Gastrocnemius medialis (tissue), 4 donors: ENCODE data around the gene TERT. TPM values are rescaled to one million over a fixed set of nuclear protein-coding genes. Genes with fewer than 3 reads are reported as not detected.
"Not testable (repeated sequence)": the region's sequence is repeated elsewhere in the genome, so short reads cannot be mapped to it uniquely, and the experiment has no call there.

Source experiments
- ATAC-seq, 2 donors: fragments of 150-250 bp; one replicate each; pipeline ENCODE4 v1.9.1; 2016
- DNase-seq, 2 donors: peaks; one replicate each; pipeline ENCODE4 v3.0.0-alpha.2; 2019
- H3K27ac ChIP-seq, 4 donors: fragments of 200-600 bp; sonication (generic); 1 replicate in 1 of 4; 2 replicates in 3 of 4; pipeline ENCODE4 v1.5.1; 2016 to 2018; ENCODE audit warnings: mild to moderate bottlenecking in 2 of 4, moderate library complexity in 1 of 4
- H3K27me3 ChIP-seq, 3 donors: fragments of 200-600 bp; sonication (generic) in 2 of 3; 1 replicate in 1 of 3; 2 replicates in 2 of 3; pipeline versions ENCODE4 v1.5.1 to v1.6.0; 2016 to 2019; ENCODE audit warnings: mild to moderate bottlenecking in 1 of 3, moderate library complexity in 1 of 3
- H3K36me3 ChIP-seq, 2 donors: fragments of 200-600 bp; sonication (generic) in 1 of 2; one replicate each; pipeline ENCODE4 v1.5.1; 2017 to 2018
- H3K4me1 ChIP-seq, 2 donors: fragments of 200-600 bp; sonication (generic) in 1 of 2; one replicate each; pipeline ENCODE4 v1.5.1; 2016 to 2017; ENCODE audit warnings: mild to moderate bottlenecking in 2 of 2
- H3K4me3 ChIP-seq, 4 donors: fragments of 200-600 bp; sonication (generic) in 3 of 4; 1 replicate in 1 of 4; 2 replicates in 3 of 4; pipeline ENCODE4 v1.5.1; 2016 to 2019; ENCODE audit warnings: mild to moderate bottlenecking in 2 of 4
- H3K9me3 ChIP-seq, 3 donors: fragments of 200-600 bp; sonication (generic) in 2 of 3; 1 replicate in 1 of 3; 2 replicates in 2 of 3; pipeline ENCODE4 v1.5.1; 2016 to 2019
- CTCF ChIP-seq, 5 experiments: fragments of 450-650 bp in 3 of 5; fragments of 200-600 bp in 2 of 5; sonication (generic) in 2 of 5; IDR thresholded peaks in 4 of 5; conservative IDR thresholded peaks in 1 of 5; 1 replicate in 4 of 5; 2 replicates in 1 of 5; pipeline ENCODE4 v1.5.1; 2016 to 2019; ENCODE audit warnings: antibody characterized with exemption in 5 of 5, mild to moderate bottlenecking in 3 of 5, moderate library complexity in 3 of 5
- POLR2A ChIP-seq, 2 donors: fragments of 450-650 bp; IDR thresholded peaks; one replicate each; pipeline ENCODE4 v1.6.1; 2017; ENCODE audit warnings: antibody characterized with exemption in 2 of 2, mild to moderate bottlenecking in 2 of 2, moderate library complexity in 2 of 2
- in situ Hi-C, 4 donors: fragments of 200-750 bp; cut with MboI; loops; one replicate each; pipeline versions ENCODE4 v1.15.0 to v1.8.0; 2017; ENCODE audit warnings: low sequenced_read_pairs in 4 of 4
- intact Hi-C: fragments of 100-400 bp; cut with DNase I; formaldehyde crosslinking; loops from one replicate; pipeline ENCODE4 v1.15.1; 2023; ENCODE audit warnings: low total_unique reads
- total RNA-seq, 4 donors: library from RNA; depleted of rRNA; stranded (reverse); fragments of >200 nt; gene quantifications; one replicate each; pipeline versions ENCODE4 v1.1.0 to v1.2.3, GENCODE V29; 2016

The TERT gene
- not detected for total RNA-seq

- H3K9me3 ChIP-seq = no peaks in the 10 kb centered on the region
- intact Hi-C loops = no loop called here
- H3K36me3 ChIP-seq = no peaks in the 10 kb centered on the region
- TF ChIP-seq CTCF (IDR thresholded peaks at IDR 0.05 in 4 of 5, conservative IDR thresholded peaks at IDR 0.05 in 1 of 5) = no peak
- no peak for TF ChIP-seq POLR2A (IDR thresholded peaks at IDR 0.05)
- H3K4me1 ChIP-seq = no peaks in the 10 kb centered on the region
- peaks cover 9 to 38% (median 22%) of the 10 kb centered on the region in 3 donors for H3K27me3 ChIP-seq
- ATAC-seq (no peak), DNase-seq (no peak)
- in situ Hi-C loops = no loop called here
- H3K4me3 ChIP-seq = no peak within 1 kb of the TSS
- H3K27ac ChIP-seq = no peak within 1 kb of the TSS
Observed at GRCh38 chr5:1294835-1295649, at the start of gene TERT. Gene TERT, minus strand, starts transcription at chr5:1295068. Its CDS starts 79 bp downstream, at chr5:1294989.

DNA sequence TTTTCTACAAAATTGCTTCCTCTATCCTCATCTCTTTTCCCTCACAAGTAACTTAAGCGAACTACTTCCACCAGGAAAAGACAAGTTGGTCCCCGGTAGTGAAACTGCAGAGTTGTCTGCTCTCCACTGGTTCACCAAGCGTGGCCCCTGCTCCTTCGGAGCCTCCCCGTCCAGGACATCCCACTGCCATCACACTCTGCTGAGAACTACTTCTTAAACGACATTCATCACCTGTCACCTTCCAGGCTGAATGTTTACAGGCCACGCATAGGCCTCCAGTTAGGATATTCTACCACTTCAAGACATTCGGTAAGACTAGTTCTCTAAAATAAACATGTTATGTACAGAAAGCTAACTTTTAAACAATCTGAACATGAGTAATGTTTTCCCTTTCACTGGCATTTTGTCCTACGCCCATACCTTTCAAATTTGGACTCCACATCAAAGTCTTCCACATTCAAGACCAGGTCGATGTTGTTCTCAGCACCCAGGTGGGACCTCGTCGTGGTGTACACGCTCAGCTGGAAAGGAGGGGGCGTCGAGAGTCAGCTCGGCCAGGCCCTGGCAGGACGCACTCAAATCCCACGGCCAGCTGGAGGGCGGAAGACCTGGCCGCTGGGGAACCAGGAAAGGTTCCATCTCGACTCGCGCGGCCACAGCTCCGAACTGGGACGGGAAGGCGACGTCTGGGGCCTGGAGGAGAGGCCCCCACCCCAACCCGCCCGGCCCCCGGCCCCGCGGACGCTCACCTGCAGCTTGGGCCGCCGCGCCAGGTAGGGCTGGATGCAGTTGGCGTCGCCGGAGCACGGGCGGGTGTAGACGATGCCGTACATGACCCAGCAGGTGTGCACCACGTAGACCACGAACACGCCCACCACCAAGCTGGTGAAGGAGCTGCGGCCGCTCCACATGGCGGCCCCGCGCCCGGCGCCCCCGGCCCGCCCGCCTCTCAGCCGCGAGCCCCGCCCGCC, 49.3 kb upstream of the TERT start:
- ATAC-seq (peak; percentile 12 to 26), DNase-seq (no peak)
- in situ Hi-C loops = no loop called here

DNA sequence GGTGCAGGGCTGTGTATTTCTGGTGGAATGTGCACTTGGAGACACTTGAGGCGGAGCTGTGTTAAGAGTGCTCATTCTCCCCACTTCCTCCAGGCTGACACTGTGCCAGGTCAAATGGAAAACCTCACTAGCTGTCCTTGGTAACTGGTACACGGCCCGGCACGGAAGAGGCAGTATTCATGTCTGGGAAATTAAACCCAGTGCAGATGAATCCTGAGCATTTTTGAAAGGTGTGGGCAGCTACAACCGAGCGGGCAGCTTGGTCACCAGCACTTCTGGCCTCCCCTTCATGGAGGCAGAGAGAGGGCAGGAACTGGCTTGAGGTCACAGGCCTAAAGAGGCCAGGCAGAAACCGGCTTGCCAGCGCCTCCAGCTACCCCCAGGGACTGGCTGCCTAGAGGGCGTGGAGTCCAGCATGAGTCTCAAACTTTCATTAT, 48.5 kb upstream of the TERT start:
- intact Hi-C loops (loop anchor here (10.0 kb wide), 1 partner anchor 449 kb away; the partner anchor contains the start of genes BRD9 and TRIP13), in situ Hi-C loops (no loop called here)
- Histone ChIP-seq H3K27ac (no peak overlapping the region), H3K27me3 (no peaks in the 10 kb centered on the region), H3K4me3 (peak overlapping the region in 3 of 4 donors; percentile 67 to 86 (median 79)), H3K36me3 (peaks cover 0 to 44% of the 10 kb centered on the region in 2 donors), H3K4me1 (peaks cover 16 to 18% of the 10 kb centered on the region in 2 donors), H3K9me3 (no peaks in the 10 kb centered on the region)
- DNase-seq = no peak
- ATAC-seq = no peak
- no peak for TF ChIP-seq CTCF (IDR thresholded peaks at IDR 0.05 in 4 of 5, conservative IDR thresholded peaks at IDR 0.05 in 1 of 5)
- TF ChIP-seq POLR2A (IDR thresholded peaks at IDR 0.05) = no peak

More for the DNA sequence above, 49.3 kb upstream of the TERT start:
- TF ChIP-seq CTCF (IDR thresholded peaks at IDR 0.05 in 4 of 5, conservative IDR thresholded peaks at IDR 0.05 in 1 of 5) (no peak), POLR2A (IDR thresholded peaks at IDR 0.05) (no peak)
- intact Hi-C loops = loop anchor here (2.0 to 10.0 kb wide), 2 partner anchors 449 to 457 kb away; partner anchors contain the start of genes BRD9, NDUFS6 and TRIP13
- peak overlapping the region; percentile 67 to 74 (median 70) for H3K27ac ChIP-seq
- no peaks in the 10 kb centered on the region for H3K9me3 ChIP-seq
- H3K36me3 ChIP-seq = peaks cover 0 to 36% of the 10 kb centered on the region in 2 donors
- H3K4me1 ChIP-seq = peaks cover 16 to 18% of the 10 kb centered on the region in 2 donors
- H3K4me3 ChIP-seq = peak overlapping the region; percentile 67 to 86 (median 76)
- H3K27me3 ChIP-seq = no peaks in the 10 kb centered on the region

DNA sequence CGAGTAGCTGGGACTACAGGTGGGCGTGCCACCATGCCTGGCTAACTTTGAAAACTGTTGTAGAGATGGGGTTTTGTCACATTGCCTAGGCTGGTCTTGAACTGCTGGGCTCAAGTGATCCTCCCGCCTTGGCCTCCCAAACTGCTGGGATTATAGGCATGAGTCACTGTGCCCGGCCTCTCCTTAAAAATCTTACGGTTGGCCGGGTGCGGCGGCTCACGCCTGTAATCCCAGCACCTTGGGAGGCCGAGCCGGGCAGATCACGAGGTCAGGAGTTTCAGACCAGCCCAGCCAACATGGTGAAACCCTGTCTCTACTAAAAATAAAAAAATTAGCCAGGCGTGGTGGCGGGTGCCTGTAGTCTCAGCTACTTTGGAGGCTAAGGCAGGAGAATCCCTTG, 47.8 kb upstream of the TERT start:
- H3K27me3 ChIP-seq, in situ Hi-C loops, ATAC-seq, H3K27ac ChIP-seq, H3K9me3 ChIP-seq, H3K4me3 ChIP-seq, DNase-seq: not testable (repeated sequence)
- Histone ChIP-seq H3K36me3 (peaks cover 0 to 51% of the 10 kb centered on the region in 2 donors), H3K4me1 (peaks cover 16 to 18% of the 10 kb centered on the region in 2 donors)
- intact Hi-C loops = loop anchor here (10.0 kb wide), 1 partner anchor 448 kb away; the partner anchor contains the start of genes BRD9 and TRIP13
